ENCODE data around the gene PROM2.

- TF ChIP-seq SUZ12 (IDR thresholded peaks at IDR 0.05; ENCODE audit: extremely low read depth, insufficient read depth, insufficient read length) (no peak), YY1 (IDR thresholded peaks at IDR 0.05; ENCODE audit: insufficient read depth, insufficient read length) (no peak)
Measured at GRCh38 chr2:95276888-95277245, 2.6 kb downstream of the PROM2 start.

Data from NT2/D1 (cell line).